GM19324 (cell line): ENCODE results near the gene MGAT5.
"Not testable (repeated sequence)": the region's sequence is repeated elsewhere in the genome, so short reads cannot be mapped to it uniquely, and the experiment has no call there.

Experiments used
- ATAC-seq: cut with Tn5 transposase; IDR thresholded peaks from one replicate; pipeline ENCODE4 v1.9.1; 2021; ENCODE audit warnings: mild to moderate bottlenecking, moderate library complexity; ENCODE audit not compliant: unreplicated experiment, low FRiP score

Gene MGAT5

GRCh38 chr2:134275058-134275862, 21.4 kb downstream of the MGAT5 start:
- ATAC-seq: peak; percentile 88

- no peak for ATAC-seq
Measured at GRCh38 chr2:134276381-134277172, 22.7 kb downstream of the MGAT5 start.

DNA sequence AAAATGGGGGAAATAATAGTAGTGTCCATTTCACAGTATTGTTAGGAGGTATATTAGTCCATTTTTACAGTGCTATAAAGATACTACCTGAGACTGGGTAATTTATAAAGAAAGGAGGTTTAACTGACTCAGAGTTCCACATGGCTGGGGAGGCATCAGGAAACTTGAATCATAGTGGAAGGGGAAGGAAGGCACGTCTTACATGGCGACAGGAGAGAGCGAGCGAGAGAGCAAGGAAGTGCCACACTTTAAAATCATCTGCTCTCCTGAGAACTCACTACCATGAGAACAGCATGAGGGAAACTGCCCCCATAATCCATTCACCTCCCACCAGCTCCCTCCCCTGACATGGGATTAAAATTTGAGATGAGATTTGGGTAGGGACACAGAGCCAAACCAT, 23.4 kb downstream of the MGAT5 start:
- no peak for ATAC-seq

- no peak for ATAC-seq
Measured at GRCh38 chr2:134278553-134278952, 24.7 kb downstream of the MGAT5 start.

DNA sequence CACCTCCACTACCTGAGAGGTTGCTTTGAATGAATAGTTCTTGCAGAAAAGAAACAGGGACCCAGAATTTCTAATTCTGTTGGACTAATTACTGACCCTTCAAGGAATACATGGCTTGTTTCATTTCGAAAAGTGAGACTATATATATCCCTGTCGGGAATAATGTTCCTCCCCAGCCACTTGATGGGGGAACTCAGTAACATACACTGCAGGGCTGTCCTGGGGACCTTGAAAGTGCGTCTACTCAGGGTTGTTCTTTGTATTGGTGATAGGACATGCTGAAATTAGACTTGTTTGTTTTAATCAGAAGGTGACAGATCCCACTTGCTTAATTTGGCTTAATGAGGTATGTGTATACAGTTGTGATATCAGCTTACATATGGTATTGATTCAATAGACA, 25.5 kb downstream of the MGAT5 start:
- ATAC-seq: no peak

DNA sequence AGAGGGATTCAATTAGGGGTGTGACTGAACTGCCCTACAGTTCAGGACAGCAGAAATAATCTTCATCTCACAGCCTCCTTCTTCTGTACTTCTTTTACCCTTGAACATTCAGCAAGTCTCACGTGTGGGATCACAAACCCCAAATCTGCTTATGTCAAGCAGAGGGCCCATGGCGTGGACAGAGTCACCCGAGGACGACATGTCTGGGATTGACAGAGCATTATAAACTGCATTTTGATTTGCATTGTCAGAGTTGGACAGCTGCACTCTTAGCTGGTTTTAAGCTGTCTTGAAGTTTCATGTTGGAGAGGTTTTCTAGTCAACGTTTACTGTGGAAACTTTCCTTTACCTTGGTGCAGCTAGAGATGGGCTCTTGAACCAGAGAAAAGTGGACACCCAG, 26.4 kb downstream of the MGAT5 start:
- no peak for ATAC-seq

DNA sequence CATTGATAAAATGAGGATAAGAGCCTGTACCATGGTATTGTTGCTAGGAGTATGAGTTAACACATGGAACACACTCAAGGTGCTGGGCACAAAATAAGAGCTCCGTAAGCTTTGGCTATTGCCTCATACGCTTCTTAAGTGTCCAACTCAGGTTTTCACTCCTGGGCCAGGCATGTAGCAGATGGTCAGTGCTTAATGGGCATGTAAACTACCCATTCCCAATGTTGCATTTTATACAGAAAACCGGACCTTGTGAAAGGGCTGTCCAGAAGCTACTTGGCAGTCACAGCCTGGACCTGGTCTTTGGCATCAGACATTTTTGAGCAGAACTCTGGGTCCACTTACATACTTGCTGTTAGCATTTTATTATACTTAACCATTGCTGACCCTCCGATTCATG, 26.9 kb downstream of the MGAT5 start:
- no peak for ATAC-seq

GRCh38 chr2:134281815-134282419, 28.0 kb downstream of the MGAT5 start:
- ATAC-seq: no peak

GRCh38 chr2:134282629-134283400, 28.9 kb downstream of the MGAT5 start:
- ATAC-seq: peak; percentile 91

- ATAC-seq: no peak
Measured at GRCh38 chr2:134283661-134284060, 29.8 kb downstream of the MGAT5 start.

DNA sequence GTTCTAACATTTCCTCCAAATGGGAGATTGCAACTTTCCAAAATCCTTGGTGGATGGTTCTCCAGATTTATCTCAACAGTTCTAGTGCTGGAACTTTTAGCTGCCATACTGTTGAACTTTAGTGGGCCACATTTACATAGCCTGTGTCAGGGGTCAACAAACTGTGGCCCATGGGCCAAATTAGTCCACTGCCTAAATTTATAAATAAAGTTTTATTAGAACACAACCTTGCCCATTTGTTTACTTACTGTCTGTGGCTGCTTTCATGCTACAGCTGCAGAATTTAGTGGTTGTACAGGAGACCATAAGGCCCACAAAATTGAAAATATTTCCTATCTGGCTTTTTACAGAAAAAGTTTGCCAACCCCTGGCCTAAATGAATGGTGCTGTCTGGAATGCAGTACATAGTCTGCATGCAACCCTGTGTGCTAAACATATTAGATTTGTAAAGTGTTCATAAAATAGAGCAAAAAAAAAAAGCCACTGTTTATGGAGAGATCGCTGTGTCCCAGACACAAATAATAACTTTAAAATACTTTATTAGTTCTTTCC, 30.3 kb downstream of the MGAT5 start:
- no peak for ATAC-seq

- ATAC-seq: no peak
Measured at GRCh38 chr2:134287323-134287722, 33.5 kb downstream of the MGAT5 start.

DNA sequence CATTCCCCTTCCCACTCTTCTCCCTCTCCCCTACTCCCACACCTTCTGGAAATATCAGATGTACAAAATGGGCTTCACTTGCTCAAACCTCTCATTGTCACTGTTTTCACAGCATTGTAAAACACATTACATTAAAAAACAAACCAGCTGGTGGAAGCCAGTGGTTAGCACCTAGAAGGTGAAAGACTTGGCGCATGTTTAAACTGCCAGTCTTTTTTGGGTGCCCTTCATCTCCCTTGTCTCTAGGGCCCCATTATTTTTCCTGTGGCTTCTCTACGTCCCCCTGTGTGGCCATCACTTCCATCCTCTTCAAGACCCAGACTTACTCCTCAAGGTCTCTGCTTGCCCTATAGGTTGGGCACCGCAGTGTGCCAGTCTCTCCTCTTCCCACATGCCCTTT, 34.9 kb downstream of the MGAT5 start:
- ATAC-seq: no peak

GRCh38 chr2:134289225-134289624, 35.4 kb downstream of the MGAT5 start:
- no peak for ATAC-seq

DNA sequence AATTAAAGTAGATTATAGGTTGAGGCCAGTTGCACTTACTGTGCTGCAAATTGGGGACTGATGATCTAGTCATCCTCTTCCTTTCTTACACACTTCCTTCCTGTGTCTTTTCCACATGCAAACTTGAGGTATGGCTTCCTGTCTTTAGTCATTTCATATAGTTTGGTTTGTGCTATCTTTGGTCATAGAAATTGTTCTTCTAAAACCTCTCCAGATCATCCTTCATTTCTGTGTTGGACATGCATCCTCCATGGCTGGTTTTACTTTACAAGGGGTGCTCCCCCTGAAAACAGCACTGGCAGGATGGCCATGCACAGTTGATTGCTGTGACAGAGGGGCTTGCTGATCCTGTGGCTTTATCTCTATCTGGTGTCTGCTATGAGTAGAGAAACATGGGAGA, 36.5 kb downstream of the MGAT5 start:
- no peak for ATAC-seq

DNA sequence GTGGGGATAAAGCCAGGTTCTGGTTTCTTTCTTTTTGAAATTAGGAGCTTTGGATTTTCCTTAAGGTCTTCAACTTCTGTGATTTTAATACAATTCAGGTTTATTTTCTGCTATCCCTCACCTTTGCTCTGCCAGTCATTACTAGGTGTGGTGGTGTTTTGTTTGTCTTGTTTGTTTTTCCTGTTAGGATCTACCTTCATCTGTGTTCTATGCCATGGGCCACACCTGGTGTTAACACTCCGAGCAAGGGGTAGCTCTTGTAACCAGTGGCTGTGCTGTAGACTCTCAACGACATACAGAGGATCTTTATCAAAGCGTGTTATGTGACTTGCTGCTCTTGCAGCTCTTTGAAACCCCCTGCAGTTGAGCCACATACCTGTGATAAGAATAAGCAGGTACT, 38.6 kb downstream of the MGAT5 start:
- no peak for ATAC-seq

GRCh38 chr2:134293719-134294537, 40.1 kb downstream of the MGAT5 start:
- ATAC-seq: no peak

GRCh38 chr2:134294598-134294997, 40.7 kb downstream of the MGAT5 start:
- ATAC-seq: not testable (repeated sequence)

DNA sequence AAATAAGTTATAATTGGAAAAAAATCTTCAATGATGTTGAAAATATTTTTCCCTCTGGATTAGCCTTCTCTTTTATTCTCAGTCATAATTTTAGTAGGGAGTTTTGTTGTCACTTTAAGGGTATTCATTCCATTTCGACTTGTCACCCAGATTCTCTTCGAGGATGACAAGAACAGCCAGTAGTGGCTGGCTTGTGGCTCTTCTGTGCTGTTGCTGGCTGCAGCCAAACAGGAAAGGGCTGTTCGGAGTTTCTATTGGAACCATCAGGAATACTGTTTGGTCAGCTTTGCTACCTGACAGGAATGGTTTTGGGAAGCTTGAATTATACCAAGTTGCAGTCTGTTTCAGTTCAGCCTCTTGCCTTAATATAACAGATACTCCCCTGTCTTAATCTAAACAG, 41.6 kb downstream of the MGAT5 start:
- ATAC-seq: no peak

GRCh38 chr2:134296301-134296700, 42.4 kb downstream of the MGAT5 start:
- ATAC-seq: no peak
